HG03520 (cell line): ENCODE measurements around the gene EPO.
"Not testable (repeated sequence)": the region's sequence is repeated elsewhere in the genome, so short reads cannot be mapped to it uniquely, and the experiment has no call there.

Experiments
- ATAC-seq: cut with Tn5 transposase; IDR thresholded peaks from one replicate; pipeline ENCODE4 v1.9.1; 2021; ENCODE audit warnings: mild to moderate bottlenecking, moderate library complexity; ENCODE audit not compliant: unreplicated experiment

The EPO gene

GRCh38 chr7:100731937-100732636 is 11.8 kb downstream of the EPO start:
- no peak for ATAC-seq

GRCh38 chr7:100735730-100736129 is 15.5 kb downstream of the EPO start:
- no peak for ATAC-seq

- ATAC-seq: no peak
Measured at GRCh38 chr7:100736671-100737070, 16.4 kb downstream of the EPO start.

DNA sequence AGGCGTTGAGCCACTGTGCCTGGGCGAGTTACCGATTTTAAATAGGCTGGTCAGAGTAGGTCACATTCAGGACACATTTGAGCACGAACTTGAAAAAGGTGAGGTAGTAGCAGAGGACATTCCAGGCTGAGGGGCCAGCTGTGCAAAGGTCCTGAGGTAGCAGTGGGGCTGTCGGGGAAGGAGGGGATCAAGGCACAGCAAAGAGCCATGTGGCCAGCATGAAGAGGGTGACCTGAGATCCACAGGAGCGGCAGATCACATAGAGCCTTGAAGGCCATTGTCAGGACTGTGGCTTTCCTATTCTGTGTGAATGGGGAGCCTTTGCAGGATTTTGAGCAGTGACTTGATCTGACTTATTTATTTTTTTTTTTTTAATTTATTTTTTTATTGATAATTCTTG is 19.7 kb downstream of the EPO start:
- no peak for ATAC-seq

GRCh38 chr7:100744605-100745004 is 24.3 kb downstream of the EPO start:
- ATAC-seq: no peak

DNA sequence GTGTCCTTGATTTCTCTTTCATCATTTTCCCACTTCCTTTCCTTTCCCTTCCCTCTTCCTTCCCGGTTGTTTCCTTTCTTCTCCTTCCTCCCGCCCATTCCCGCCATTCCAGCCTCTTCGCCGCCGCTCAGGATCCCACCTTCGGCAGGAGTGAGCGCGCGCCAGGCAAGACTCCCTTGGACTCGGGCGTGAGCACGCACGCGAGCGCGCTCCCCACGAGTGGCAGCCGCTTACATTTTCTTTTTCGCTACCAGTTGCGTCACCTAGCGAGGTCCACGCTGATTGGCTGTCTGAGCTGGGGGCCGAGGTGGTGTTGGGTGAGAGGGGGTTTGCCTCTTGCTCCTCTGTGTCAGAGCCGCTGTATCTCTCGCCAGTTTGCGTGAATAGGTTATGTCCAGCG is 24.9 kb downstream of the EPO start:
- ATAC-seq: no peak

- ATAC-seq: no peak
Measured at GRCh38 chr7:100752994-100753393, 32.7 kb downstream of the EPO start.

DNA sequence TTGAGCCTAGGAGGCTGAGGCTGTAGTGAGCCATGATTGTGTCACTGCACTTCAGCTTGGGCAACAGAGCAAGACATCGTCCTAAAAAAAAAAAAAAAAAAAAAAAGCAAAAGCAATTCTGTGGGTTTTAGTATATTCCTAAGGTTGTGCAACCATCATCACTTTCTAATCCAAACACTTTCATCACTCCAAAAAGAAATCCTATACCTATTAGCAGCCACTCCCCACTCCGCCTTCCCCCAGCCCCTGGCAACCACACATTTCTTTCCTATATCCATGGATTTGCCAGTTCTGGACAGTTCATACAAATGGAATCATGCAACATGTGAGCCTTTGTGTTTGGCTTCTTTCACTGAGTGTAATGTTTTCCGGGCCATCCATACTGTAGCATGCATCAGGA is 33.5 kb downstream of the EPO start:
- ATAC-seq: no peak

DNA sequence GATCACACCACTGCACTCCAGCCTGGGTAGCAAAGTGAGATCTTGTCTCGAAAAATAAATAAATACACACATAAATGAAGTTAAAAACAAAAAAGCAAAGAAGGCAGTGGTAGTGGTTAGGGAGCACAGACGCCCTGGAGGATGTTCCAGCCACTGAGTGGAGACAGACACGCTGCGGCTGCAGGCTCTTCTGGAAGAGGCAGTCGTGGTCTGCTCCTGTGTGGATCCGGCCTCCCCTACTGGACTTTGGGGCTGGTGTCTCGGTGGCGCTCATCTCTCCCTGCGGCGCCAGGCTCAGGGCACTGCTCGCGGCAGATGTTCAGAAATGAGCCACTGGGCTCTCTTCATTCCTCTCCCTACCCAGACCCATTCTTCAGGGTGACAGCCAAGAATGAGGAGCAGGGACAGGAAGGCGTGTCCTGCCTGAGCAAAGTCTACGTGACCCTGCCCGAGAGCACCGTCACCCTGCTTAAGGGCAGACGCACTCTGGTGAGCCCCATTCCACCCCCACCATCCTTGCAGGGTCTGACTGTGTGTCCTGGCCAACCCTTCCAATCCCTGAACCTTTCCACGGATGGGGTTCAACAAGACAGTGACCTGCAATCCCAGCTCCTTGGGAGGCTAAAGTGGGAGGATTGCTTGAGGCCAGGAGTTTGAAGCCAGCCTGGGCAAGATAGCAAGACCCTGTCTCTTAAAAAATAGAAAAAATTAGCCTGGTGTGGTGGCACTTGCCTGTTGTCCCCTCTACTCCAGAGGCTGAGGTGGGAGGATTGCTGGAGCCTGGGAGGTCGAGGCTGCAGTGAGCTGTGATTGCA is 39.3 kb downstream of the EPO start:
- ATAC-seq: no peak

GRCh38 chr7:100762841-100763240 is 42.6 kb downstream of the EPO start:
- not testable (repeated sequence) for ATAC-seq

GRCh38 chr7:100763556-100764140 is 43.4 kb downstream of the EPO start:
- ATAC-seq: no peak

- ATAC-seq: no peak
Measured at GRCh38 chr7:100764841-100765240, 44.6 kb downstream of the EPO start.

GRCh38 chr7:100765250-100765649 is 45.0 kb downstream of the EPO start:
- no peak for ATAC-seq

GRCh38 chr7:100768784-100769183 is 48.5 kb downstream of the EPO start:
- no peak for ATAC-seq
